HepG2 (cell line): Measurements from ENCODE around the gene BCKDHB. TPM values are rescaled to one million over a fixed set of nuclear protein-coding genes. Genes with fewer than 3 reads are reported as not detected.

Experiments used
- ATAC-seq: fragments of 200-7000 bp; cut with Tn5 transposase; 3 replicates; pipeline ENCODE4 v1.9.1; 2020; ENCODE audit warnings: mild to moderate bottlenecking, moderate library complexity
- BruUV-seq: library from RNA; stranded (reverse); fragments of 400-500 nt; replicated peaks from 2 replicates; lab custom pipeline; 2021; lab: Mats Ljungman, UMichigan
- CTCF ChIA-PET: fragments of 300-600 bp; formaldehyde crosslinking; extraction: SDS; loops from one replicate; lab custom pipeline; 2021; ENCODE audit warnings: low total read pairs, inconsistent platforms, low intra/inter-chr PET ratio; lab: Yijun Ruan, JAX
- POLR2A ChIA-PET: fragments of 350-600 bp; sonication (Branson Sonifier 250); formaldehyde crosslinking; loops from one replicate; lab custom pipeline; 2020; ENCODE audit warnings: antibody characterized with exemption, inconsistent platforms; lab: Yijun Ruan, JAX
- DNase-seq: peaks from one replicate; pipeline ENCODE4 v3.0.0-alpha.2; 2015; ENCODE audit warnings: low spot score
- FAIRE-seq: peaks from 3 replicates; lab custom pipeline; 2011; peaks lifted over from hg19 to GRCh38; lab: Jason Lieb, UNC
- H2AFZ ChIP-seq: one replicate; pipeline ENCODE4 v1.6.1; 2011; ENCODE audit warnings: low read length, inconsistent platforms
- H3K27ac ChIP-seq: fragments of 300-600 bp; 3 replicates; pipeline ENCODE4 v1.8.0; 2011; ENCODE audit warnings: mixed run types, mild to moderate bottlenecking, mixed read lengths, low read length, inconsistent platforms; ENCODE audit not compliant: insufficient read depth; ENCODE audit errors: extremely low read length
- H3K27me3 ChIP-seq, 2 experiments: fragments of 200-600 bp in 1 of 2; 2 replicates in 1 of 2; 3 replicates in 1 of 2; pipeline versions ENCODE4 v1.6.0 to v1.8.0; 2011; ENCODE audit warnings: low read length in 2 of 2, mild to moderate bottlenecking in 2 of 2, moderate library complexity in 2 of 2, inconsistent platforms in 1 of 2; ENCODE audit not compliant: insufficient read depth in 2 of 2, control insufficient read depth in 1 of 2
- H3K36me3 ChIP-seq, 2 experiments: fragments of 200-600 bp in 1 of 2; replicated peaks in 1 of 2; 2 replicates in 1 of 2; 3 replicates in 1 of 2; pipeline versions ENCODE4 v1.5.1 to v1.8.0; 2011; ENCODE audit warnings: low read length in 2 of 2, inconsistent platforms in 1 of 2; ENCODE audit not compliant: insufficient read depth in 2 of 2, control insufficient read depth in 1 of 2
- H3K4me1 ChIP-seq: 2 replicates; pipeline ENCODE4 v1.5.1; 2012; ENCODE audit warnings: low read length, inconsistent platforms; ENCODE audit not compliant: insufficient read depth
- H3K4me2 ChIP-seq: 2 replicates; pipeline ENCODE4 v1.6.0; 2011; ENCODE audit warnings: low read depth, low read length, inconsistent platforms
- H3K4me3 ChIP-seq, 3 experiments: fragments of 200-600 bp in 1 of 3; sonication (generic), shearing (Covaris generic) in 1 of 3; replicated peaks in 1 of 3; 2 replicates each; pipeline ENCODE4 v1.5.1; 2011 to 2016; ENCODE audit warnings: low read length in 3 of 3, inconsistent platforms in 2 of 3, low read depth in 2 of 3, mild to moderate bottlenecking in 2 of 3, control low read depth in 1 of 3, mixed read lengths in 1 of 3; ENCODE audit not compliant: insufficient read depth in 1 of 3
- H3K79me2 ChIP-seq: one replicate; pipeline ENCODE4 v1.6.1; 2011; ENCODE audit warnings: low read length, inconsistent platforms; ENCODE audit not compliant: insufficient read depth
- H3K9ac ChIP-seq: 2 replicates; pipeline ENCODE4 v1.6.0; 2011; ENCODE audit warnings: mild to moderate bottlenecking, low read depth, low read length, inconsistent platforms; ENCODE audit not compliant: insufficient read depth
- H3K9me3 ChIP-seq: 2 replicates; pipeline ENCODE4 v1.5.1; 2012; ENCODE audit warnings: mild to moderate bottlenecking, low read length
- H4K20me1 ChIP-seq: 2 replicates; pipeline ENCODE4 v1.6.0; 2011; ENCODE audit warnings: inconsistent platforms, mild to moderate bottlenecking, low read length, moderate library complexity; ENCODE audit not compliant: insufficient read depth
- GFI1 ChIP-seq: sonication (generic); formaldehyde crosslinking; IDR thresholded peaks from 2 replicates; pipeline ENCODE4 v1.5.0; 2020; ENCODE audit warnings: missing genetic modification reagents, mild to moderate bottlenecking, borderline replicate concordance
- NFIB ChIP-seq: sonication (generic); formaldehyde crosslinking; IDR thresholded peaks from 2 replicates; pipeline ENCODE4 v1.9.0; 2021; ENCODE audit warnings: missing genetic modification reagents, mild to moderate bottlenecking, borderline replicate concordance
- SMARCC2 ChIP-seq: fragments of 450-650 bp; IDR thresholded peaks from 2 replicates; pipeline ENCODE4 v1.6.1; 2017; ENCODE audit warnings: antibody characterized with exemption, mild to moderate bottlenecking
- SRSF1 ChIP-seq: fragments of 200-400 bp; formaldehyde crosslinking; optimal IDR thresholded peaks from 2 replicates; pipeline ENCODE3; 2017; ENCODE audit warnings: mild to moderate bottlenecking, low read depth, low read length, moderate library complexity
- THAP8 ChIP-seq: sonication (generic); formaldehyde crosslinking; IDR thresholded peaks from 2 replicates; pipeline ENCODE4 v1.5.1; 2020; ENCODE audit warnings: missing genetic modification reagents, mild to moderate bottlenecking, borderline replicate concordance
- ZBTB3 ChIP-seq: sonication (generic); formaldehyde crosslinking; IDR thresholded peaks from 2 replicates; pipeline ENCODE4 v1.4.0; 2020; ENCODE audit warnings: low read depth, mild to moderate bottlenecking, moderate library complexity, missing genetic modification reagents, borderline replicate concordance
- ZFP36 ChIP-seq: fragments of 150-350 bp; IDR thresholded peaks from 2 replicates; pipeline ENCODE4 v1.6.1; 2018; ENCODE audit warnings: borderline replicate concordance, low read length, low read depth; ENCODE audit not compliant: partially characterized antibody
- ZNF235 ChIP-seq: sonication (generic); formaldehyde crosslinking; IDR thresholded peaks from 2 replicates; pipeline ENCODE4 v1.8.1; 2023; ENCODE audit warnings: mild to moderate bottlenecking, missing genetic modification reagents, borderline replicate concordance
- ZNF850 ChIP-seq: sonication (generic); formaldehyde crosslinking; conservative IDR thresholded peaks from 2 replicates; pipeline ENCODE4 v1.9.0; 2021; ENCODE audit warnings: mild to moderate bottlenecking, missing genetic modification reagents
- WGBS: methylation state at CpG from one replicate; pipeline ENCODE4 v1.1.6; 2017; ENCODE audit warnings: low lambda C conversion rate; 5-methylcytosine and 5-hydroxymethylcytosine counted together
- in situ Hi-C: cut with HindIII; loops from 2 replicates; pipeline ENCODE4 v1.10.0; 2017; ENCODE audit warnings: low pct_unique_long_range_greater_than_20kb; ENCODE audit not compliant: extremely low pct_ligation_motif_present
- intact Hi-C: fragments of 100-400 bp; cut with micrococcal nuclease; formaldehyde crosslinking; loops from one replicate; pipeline ENCODE4 v1.10.0; 2022; ENCODE audit not compliant: unreplicated experiment
- polyA plus RNA-seq, 8 experiments: library from polyadenylated mRNA; depleted of rRNA in 3 of 8; stranded (reverse) in 7 of 8; unstranded in 1 of 8; fragments of >200 nt; fragmentation: Illumina TruSeq in 4 of 8; extraction: Trizol in 4 of 8; gene quantifications; 2 replicates each; pipeline versions ENCODE4 v1.2.1 to v1.2.3, GENCODE V29; 2011 to 2016; ENCODE audit warnings: low read depth in 4 of 8, missing spikeins in 1 of 8, mixed read lengths in 1 of 8; ENCODE audit not compliant: insufficient read depth in 1 of 8
- total RNA-seq, 5 experiments: library from RNA; depleted of rRNA; stranded (reverse); fragments of >200 nt; fragmentation: Illumina TruSeq; extraction: Trizol; gene quantifications; 2 replicates each; pipeline ENCODE4 v1.2.3, GENCODE V29; 2016; ENCODE audit warnings: low read depth in 1 of 5
- TF ChIP-seq, protein P1 (sequence below): sonication (generic); formaldehyde crosslinking; conservative IDR thresholded peaks from 2 replicates; pipeline ENCODE4 v1.5.0; 2020; ENCODE audit warnings: missing genetic modification reagents

The BCKDHB gene
- total and polyA plus RNA-seq, 2 of the 13 experiments (the other 11 are each of a cell fraction or from before 2014, with no cell fraction given) = 10.8 to 13.6 TPM

- WGBS = 7% methylated on average over 1 of the region's 1 CpG
- intact Hi-C loops = no loop called here
- no peak for DNase-seq
Observed at GRCh38 chr6:80380566-80380965, 274.1 kb downstream of the BCKDHB start.

More at GRCh38 chr6:80380566-80380965, 274.1 kb downstream of the BCKDHB start:
- ChIA-PET CTCF (no interaction called here), POLR2A (no interaction called here)
- TF ChIP-seq, protein P1, sequence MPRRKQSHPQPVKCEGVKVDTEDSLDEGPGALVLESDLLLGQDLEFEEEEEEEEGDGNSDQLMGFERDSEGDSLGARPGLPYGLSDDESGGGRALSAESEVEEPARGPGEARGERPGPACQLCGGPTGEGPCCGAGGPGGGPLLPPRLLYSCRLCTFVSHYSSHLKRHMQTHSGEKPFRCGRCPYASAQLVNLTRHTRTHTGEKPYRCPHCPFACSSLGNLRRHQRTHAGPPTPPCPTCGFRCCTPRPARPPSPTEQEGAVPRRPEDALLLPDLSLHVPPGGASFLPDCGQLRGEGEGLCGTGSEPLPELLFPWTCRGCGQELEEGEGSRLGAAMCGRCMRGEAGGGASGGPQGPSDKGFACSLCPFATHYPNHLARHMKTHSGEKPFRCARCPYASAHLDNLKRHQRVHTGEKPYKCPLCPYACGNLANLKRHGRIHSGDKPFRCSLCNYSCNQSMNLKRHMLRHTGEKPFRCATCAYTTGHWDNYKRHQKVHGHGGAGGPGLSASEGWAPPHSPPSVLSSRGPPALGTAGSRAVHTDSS (CRISPR knock-in tag) = no peak
- TF ChIP-seq ZNF850 (no peak), NFIB (CRISPR knock-in tag) (no peak), ZNF235 (no peak), THAP8 (no peak), ZFP36 (no peak), SRSF1 (no peak), GFI1 (CRISPR knock-in tag) (no peak), SMARCC2 (no peak), ZBTB3 (no peak)
- no peaks in the 10 kb centered on the region for H3K27me3 ChIP-seq
- no peak overlapping the region for H3K9ac ChIP-seq
- no peaks in the 10 kb centered on the region for H3K4me1 ChIP-seq
- no peaks in the 10 kb centered on the region for H4K20me1 ChIP-seq
- no peaks in the 10 kb centered on the region for H3K79me2 ChIP-seq
- H3K4me3 ChIP-seq = no peak overlapping the region
- no peak overlapping the region for H3K4me2 ChIP-seq
- ATAC-seq (no peak), FAIRE-seq (no peak)
- H3K36me3 ChIP-seq = no peaks in the 10 kb centered on the region
- no TSS peak for BruUV-seq
- H3K27ac ChIP-seq = no peak overlapping the region
- no peak overlapping the region for H2AFZ ChIP-seq
- no peaks in the 10 kb centered on the region for H3K9me3 ChIP-seq
- in situ Hi-C loops = no loop called here
